OCI-LY3 (cell line): ENCODE measurements around the gene TGM3.

Experiments
- EZH2phosphoT487 ChIP-seq: fragments of 200-600 bp; shearing (Covaris generic); IDR thresholded peaks from 2 replicates; pipeline ENCODE4 v1.6.1; 2018; ENCODE audit warnings: antibody characterized with exemption, mixed run types, low read depth
- TF ChIP-seq, protein P1 (sequence below): fragments of 200-600, 300-600 bp; sonication (generic); IDR thresholded peaks from 2 replicates; pipeline ENCODE4 v1.5.1; 2014; ENCODE audit warnings: antibody characterized with exemption, low read length, low read depth

DNA sequence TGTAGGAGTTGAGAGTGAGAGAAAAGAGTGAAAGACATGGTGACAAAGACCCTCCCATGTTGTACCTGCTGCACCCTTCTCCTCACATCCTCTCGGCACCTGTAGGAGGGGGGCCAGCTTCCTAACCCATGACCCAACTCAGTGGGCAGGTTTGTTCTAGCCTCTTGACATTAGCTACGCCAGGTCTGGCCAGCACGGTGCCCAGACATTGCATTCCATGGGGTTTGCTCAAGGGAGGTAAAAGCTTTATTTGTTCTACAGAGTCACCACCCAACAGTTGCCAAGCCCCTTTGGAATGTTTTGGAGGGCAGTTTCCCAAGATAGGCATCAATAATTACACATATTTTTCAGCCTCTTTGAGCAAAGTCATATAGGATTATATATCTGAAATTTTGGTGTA lies 62.2 kb downstream of the TGM3 start:
- TF ChIP-seq, protein P1, sequence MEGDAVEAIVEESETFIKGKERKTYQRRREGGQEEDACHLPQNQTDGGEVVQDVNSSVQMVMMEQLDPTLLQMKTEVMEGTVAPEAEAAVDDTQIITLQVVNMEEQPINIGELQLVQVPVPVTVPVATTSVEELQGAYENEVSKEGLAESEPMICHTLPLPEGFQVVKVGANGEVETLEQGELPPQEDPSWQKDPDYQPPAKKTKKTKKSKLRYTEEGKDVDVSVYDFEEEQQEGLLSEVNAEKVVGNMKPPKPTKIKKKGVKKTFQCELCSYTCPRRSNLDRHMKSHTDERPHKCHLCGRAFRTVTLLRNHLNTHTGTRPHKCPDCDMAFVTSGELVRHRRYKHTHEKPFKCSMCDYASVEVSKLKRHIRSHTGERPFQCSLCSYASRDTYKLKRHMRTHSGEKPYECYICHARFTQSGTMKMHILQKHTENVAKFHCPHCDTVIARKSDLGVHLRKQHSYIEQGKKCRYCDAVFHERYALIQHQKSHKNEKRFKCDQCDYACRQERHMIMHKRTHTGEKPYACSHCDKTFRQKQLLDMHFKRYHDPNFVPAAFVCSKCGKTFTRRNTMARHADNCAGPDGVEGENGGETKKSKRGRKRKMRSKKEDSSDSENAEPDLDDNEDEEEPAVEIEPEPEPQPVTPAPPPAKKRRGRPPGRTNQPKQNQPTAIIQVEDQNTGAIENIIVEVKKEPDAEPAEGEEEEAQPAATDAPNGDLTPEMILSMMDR, result no peak
- no peak for TF ChIP-seq EZH2phosphoT487
